A673 (cell line): ENCODE data around the gene EFCAB7. TPM values are rescaled to one million over a fixed set of nuclear protein-coding genes. Genes with fewer than 3 reads are reported as not detected.

ENCODE experiments used
- BruUV-seq: library from RNA; stranded (reverse); fragments of 400-500 nt; replicated peaks from 2 replicates; lab custom pipeline; 2021; lab: Mats Ljungman, UMichigan
- CTCF ChIA-PET: fragments of 300-600 bp; sonication (Branson Sonifier 250); formaldehyde crosslinking; loops from one replicate; lab custom pipeline; 2022; ENCODE audit warnings: antibody characterized with exemption; lab: Charles Lee
- POLR2A ChIA-PET: fragments of 300-600 bp; sonication (Branson Sonifier 250); formaldehyde crosslinking; loops from one replicate; lab custom pipeline; 2022; ENCODE audit warnings: antibody characterized with exemption; ENCODE audit not compliant: low non-redundant PET; lab: Charles Lee
- DNase-seq: peaks from one replicate; pipeline ENCODE4 v3.0.0-alpha.2; 2015; ENCODE audit warnings: low spot score
- H3K27ac ChIP-seq: fragments of 200-600 bp; sonication (generic); 2 replicates; pipeline ENCODE4 v1.5.1; 2016; ENCODE audit warnings: mixed run types, low read depth, mild to moderate bottlenecking, mixed read lengths, antibody characterized with exemption, low read length; ENCODE audit not compliant: poor library complexity, severe bottlenecking
- H3K27me3 ChIP-seq: fragments of 200-600 bp; sonication (generic); replicated peaks from 2 replicates; pipeline ENCODE4 v1.6.1; 2017; ENCODE audit warnings: mixed run types, low read depth, mild to moderate bottlenecking, mixed read lengths, antibody characterized with exemption, low read length; ENCODE audit not compliant: insufficient read depth, poor library complexity
- H3K36me3 ChIP-seq: fragments of 200-600 bp; sonication (generic); 2 replicates; pipeline ENCODE4 v1.6.1; 2016; ENCODE audit warnings: mixed run types, mild to moderate bottlenecking, mixed read lengths, antibody characterized with exemption, low read length; ENCODE audit not compliant: insufficient read depth, poor library complexity, severe bottlenecking
- H3K4me1 ChIP-seq: fragments of 200-600 bp; sonication (generic); 2 replicates; pipeline ENCODE4 v1.6.1; 2017; ENCODE audit warnings: mixed run types, mild to moderate bottlenecking, mixed read lengths, antibody characterized with exemption, low read length; ENCODE audit not compliant: insufficient read depth, poor library complexity, severe bottlenecking
- H3K4me3 ChIP-seq: fragments of 200-600 bp; sonication (generic); 2 replicates; pipeline ENCODE4 v1.5.1; 2016; ENCODE audit warnings: low read depth, mixed run types, mild to moderate bottlenecking, mixed read lengths, low read length; ENCODE audit not compliant: poor library complexity, severe bottlenecking
- H3K9me3 ChIP-seq: fragments of 200-600 bp; sonication (generic); 2 replicates; pipeline ENCODE4 v1.6.1; 2016; ENCODE audit warnings: mixed run types, low read depth, mild to moderate bottlenecking, mixed read lengths, antibody characterized with exemption, low read length; ENCODE audit not compliant: poor library complexity, severe bottlenecking
- CTCF ChIP-seq: fragments of 300-800, 200-600 bp; sonication (generic); conservative IDR thresholded peaks from 2 replicates; pipeline ENCODE4 v1.5.1; 2017; ENCODE audit warnings: low read depth, mild to moderate bottlenecking, antibody characterized with exemption, low read length, moderate library complexity, mixed read lengths
- EZH2 ChIP-seq: fragments of 200-600 bp; sonication (generic); IDR thresholded peaks from 2 replicates; pipeline ENCODE4 v1.6.1; 2017; ENCODE audit warnings: borderline replicate concordance, low read depth, mild to moderate bottlenecking, mixed read lengths, antibody characterized with exemption, low read length; ENCODE audit not compliant: poor library complexity, severe bottlenecking
- intact Hi-C: fragments of 100-400 bp; cut with micrococcal nuclease; formaldehyde crosslinking; loops from one replicate; pipeline ENCODE4 v1.10.0; 2022; ENCODE audit not compliant: unreplicated experiment
- total RNA-seq: library from RNA; stranded (reverse); gene quantifications from 2 replicates; pipeline ENCODE4 v1.2.3, GENCODE V29; 2021

Gene EFCAB7
- total RNA-seq, 1 experiment from 2014 or later: 21.6 TPM

DNA sequence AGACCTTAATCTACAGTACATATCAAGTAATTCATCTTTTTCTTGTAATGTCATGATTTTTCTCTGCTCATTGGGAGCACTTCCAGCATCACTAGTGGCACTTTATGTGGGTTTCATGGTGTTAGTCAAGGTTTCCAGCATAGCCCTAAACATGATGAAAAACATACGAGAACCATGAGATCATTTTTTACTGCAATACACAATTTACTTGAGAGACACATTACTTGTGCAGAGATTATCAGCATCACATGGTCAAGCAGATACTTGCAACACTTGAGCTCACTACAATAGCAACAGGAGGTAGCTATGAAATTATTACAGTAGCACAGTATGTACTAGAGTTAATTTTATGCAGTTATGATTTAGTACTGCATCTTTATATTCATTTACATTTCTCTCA, 36.7 kb upstream of the EFCAB7 start:
- Histone ChIP-seq H3K9me3 (no peaks in the 10 kb centered on the region), H3K4me1 (peaks cover 9% of the 10 kb centered on the region), H3K36me3 (no peaks in the 10 kb centered on the region), H3K27ac (no peak overlapping the region), H3K27me3 (no peaks in the 10 kb centered on the region), H3K4me3 (no peak overlapping the region)
- intact Hi-C loops: no loop called here
- POLR2A ChIA-PET: no interaction called here
- TF ChIP-seq CTCF: no peak
- BruUV-seq: no TSS peak
- CTCF ChIA-PET: no interaction called here
- DNase-seq: no peak

DNA sequence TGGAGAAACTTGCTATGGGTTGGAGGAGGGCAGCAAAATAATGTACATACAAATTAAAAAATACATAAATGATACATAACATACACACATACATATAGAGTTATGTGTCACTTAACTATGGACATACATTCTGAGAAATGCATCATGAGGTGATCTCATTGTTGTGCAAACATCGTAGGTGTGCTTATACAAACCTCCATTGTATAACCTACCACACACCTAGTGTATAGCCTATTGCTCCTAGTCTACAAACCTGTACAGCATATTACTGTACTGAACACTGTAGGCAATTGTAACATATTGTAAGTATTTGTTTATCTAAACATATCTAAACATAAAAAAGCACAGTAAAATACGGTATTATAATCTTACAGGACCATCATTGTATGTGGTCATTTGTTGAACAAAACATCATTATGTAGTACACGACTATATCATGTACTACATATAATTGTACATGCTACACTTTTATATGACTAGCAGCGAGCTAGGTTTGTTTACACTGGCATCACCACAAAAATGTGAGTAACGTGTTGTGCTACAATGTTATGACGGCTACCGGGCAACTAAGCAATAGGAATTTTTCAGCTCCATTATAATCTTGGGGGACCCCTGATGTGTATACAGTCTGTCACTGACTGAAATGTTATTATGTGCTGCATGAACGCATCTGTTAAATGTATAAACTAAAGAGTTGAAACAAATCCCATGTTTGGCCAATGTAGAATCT, 35.8 kb upstream of the EFCAB7 start:
- Histone ChIP-seq H3K27ac (no peak overlapping the region), H3K9me3 (no peaks in the 10 kb centered on the region), H3K4me1 (peaks cover 9% of the 10 kb centered on the region), H3K4me3 (no peak overlapping the region), H3K36me3 (no peaks in the 10 kb centered on the region), H3K27me3 (no peaks in the 10 kb centered on the region)
- no peak for DNase-seq
- BruUV-seq: no TSS peak
- CTCF ChIA-PET: no interaction called here
- intact Hi-C loops: no loop called here
- TF ChIP-seq EZH2 (no peak), CTCF (no peak)
- POLR2A ChIA-PET: no interaction called here

DNA sequence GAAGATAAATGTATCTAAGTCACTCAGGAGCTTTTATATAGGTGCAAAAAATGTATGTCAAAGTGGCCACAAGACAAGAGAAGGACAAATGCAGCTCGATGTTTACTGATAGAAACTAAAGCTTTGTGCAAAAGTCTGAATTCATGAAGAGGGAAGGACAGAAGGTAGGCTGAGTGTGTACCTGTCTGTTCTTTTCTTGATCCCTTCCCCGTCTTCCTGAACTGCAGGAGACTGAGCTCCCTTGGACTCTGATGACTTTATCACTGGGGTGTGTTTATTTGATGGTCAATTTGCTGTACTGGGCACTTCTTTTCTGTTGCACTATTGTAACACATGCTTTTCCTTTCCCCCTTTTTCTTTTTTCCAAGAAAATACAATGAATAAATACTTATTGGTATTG, 25.7 kb upstream of the EFCAB7 start:
- no peak for DNase-seq
- no peaks in the 10 kb centered on the region for H3K27me3 ChIP-seq
- H3K9me3 ChIP-seq: no peaks in the 10 kb centered on the region
- POLR2A ChIA-PET: no interaction called here
- no peak overlapping the region for H3K27ac ChIP-seq
- TF ChIP-seq EZH2 (no peak), CTCF (no peak)
- intact Hi-C loops: no loop called here
- CTCF ChIA-PET: no interaction called here
- no peaks in the 10 kb centered on the region for H3K4me1 ChIP-seq
- H3K36me3 ChIP-seq: peaks cover 4% of the 10 kb centered on the region
- BruUV-seq: no TSS peak
- no peak overlapping the region for H3K4me3 ChIP-seq
